ENCODE measurements around the gene CHL1.
A peak's percentile ranks its signal among the peaks of the same experiment; 100 is the strongest.

The CHL1 gene

DNA sequence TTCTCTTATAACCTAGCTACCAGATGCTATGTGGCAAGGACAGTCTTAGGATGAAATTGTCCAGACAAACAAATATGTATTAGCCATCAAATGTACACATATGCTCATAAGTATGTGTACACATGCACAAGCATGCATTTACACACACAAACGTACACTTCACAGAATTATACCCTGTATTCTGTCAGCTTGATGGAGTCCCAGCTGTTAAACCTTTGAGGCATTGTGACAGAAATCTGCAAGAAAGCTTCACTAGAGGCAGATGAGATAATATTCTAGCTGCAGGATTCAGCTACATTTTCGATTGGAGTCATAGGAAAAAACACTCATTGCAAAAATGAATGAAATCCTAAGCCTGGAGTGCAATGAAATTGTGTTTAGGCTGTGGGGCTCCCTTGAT, 110.6 kb downstream of the CHL1 start:
- TF ChIP-seq, protein P1, sequence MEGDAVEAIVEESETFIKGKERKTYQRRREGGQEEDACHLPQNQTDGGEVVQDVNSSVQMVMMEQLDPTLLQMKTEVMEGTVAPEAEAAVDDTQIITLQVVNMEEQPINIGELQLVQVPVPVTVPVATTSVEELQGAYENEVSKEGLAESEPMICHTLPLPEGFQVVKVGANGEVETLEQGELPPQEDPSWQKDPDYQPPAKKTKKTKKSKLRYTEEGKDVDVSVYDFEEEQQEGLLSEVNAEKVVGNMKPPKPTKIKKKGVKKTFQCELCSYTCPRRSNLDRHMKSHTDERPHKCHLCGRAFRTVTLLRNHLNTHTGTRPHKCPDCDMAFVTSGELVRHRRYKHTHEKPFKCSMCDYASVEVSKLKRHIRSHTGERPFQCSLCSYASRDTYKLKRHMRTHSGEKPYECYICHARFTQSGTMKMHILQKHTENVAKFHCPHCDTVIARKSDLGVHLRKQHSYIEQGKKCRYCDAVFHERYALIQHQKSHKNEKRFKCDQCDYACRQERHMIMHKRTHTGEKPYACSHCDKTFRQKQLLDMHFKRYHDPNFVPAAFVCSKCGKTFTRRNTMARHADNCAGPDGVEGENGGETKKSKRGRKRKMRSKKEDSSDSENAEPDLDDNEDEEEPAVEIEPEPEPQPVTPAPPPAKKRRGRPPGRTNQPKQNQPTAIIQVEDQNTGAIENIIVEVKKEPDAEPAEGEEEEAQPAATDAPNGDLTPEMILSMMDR (IDR thresholded peaks at IDR 0.05; ENCODE audit: insufficient read depth, low read depth, low read length, missing control alignments) = no peak
- no peak for DNase-seq (ENCODE audit: low read depth)
- no peak overlapping the region for H3K4me3 ChIP-seq (ENCODE audit: low read depth, low read length)

DNA sequence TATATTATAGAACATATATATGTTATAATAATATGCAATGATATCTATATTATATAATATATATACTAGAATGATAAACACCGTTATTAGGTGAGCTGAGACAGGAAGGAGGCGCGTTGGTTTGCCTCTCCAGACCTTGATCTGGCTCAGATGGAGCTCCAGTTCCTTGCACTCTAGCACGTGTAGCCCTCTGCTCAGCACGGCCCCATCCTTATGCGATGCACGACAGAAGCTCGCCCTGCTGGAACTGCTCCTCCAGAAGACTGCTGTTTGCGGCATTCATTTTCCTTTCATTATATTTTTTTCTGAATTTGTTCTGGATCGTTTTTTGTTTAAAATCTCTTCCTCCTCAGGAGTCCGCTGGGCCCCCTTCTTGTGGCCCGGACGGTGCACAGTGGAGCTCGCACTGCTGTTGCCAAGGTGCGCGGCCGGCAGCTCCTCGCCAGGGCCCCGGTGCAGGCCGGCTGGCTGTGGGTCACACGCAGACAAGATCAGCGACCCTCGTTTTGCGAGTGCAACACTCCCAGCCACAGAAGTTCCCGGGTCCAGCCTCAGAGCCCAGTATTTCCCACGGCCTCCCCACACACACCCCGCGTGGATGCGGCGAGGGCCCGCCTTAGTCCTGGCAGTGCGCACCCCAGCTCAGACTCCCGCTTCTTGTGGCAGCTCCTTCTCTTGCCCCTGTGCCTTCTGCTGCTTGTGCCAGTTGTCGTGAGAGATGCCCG, 112.2 kb downstream of the CHL1 start:
- TF ChIP-seq, protein P1 (IDR thresholded peaks at IDR 0.05; ENCODE audit: insufficient read depth, low read depth, low read length, missing control alignments) = no peak
- peak overlapping the region; percentile 24 for H3K4me3 ChIP-seq (ENCODE audit: low read depth, low read length)
- DNase-seq (ENCODE audit: low read depth) = no peak

DNA sequence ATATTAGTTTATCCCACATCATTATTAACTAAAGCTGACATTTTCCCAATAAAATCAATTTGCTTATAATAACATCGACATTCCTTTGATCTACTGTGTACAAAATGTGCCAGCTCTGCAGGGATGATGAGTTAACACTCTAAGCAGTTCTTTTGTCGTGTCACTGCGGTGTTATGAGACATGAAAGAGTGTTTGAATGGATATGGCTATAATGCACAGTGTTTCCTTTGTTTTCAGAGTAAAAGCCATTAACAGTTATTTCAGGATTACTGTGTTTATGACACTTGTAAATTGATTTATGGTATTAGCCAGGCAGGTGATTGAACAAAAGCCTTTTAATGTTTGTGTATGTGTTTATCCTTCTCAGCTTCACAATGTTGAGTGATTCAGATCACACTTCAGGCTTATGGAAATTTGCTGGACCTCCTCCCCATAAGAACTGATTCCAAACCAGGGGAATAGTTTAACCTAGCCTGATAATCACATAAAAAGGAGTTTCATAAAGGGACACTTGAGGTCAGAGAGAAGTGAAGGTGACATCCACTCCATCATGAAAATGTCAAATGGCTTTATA, 115.7 kb downstream of the CHL1 start:
- no peak overlapping the region for H3K4me3 ChIP-seq (ENCODE audit: low read depth, low read length)
- TF ChIP-seq, protein P1 (IDR thresholded peaks at IDR 0.05; ENCODE audit: insufficient read depth, low read depth, low read length, missing control alignments) = no peak
- no peak for DNase-seq (ENCODE audit: low read depth)

DNA sequence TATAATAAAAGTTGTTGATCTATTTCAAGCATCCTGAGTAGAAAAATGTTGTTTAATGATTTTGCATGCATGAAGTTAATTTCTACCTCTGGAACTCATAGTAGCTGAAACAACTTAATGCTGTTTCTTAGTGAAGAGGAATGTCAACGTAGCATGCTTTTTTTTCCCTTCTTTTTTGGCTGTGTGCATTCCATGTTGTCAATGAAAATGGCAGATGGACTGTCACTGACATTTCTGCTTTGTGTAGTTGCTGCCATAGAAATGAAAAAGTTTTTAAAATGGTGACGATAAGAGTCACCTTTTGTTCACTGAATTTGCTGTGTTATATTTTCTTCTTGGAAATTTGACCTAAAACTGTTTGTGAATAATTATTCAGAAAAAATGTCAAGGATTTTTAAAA, 116.3 kb downstream of the CHL1 start:
- no peak for DNase-seq (ENCODE audit: low read depth)
- H3K4me3 ChIP-seq (ENCODE audit: low read depth, low read length) = no peak overlapping the region
- TF ChIP-seq, protein P1 (IDR thresholded peaks at IDR 0.05; ENCODE audit: insufficient read depth, low read depth, low read length, missing control alignments) = no peak

DNA sequence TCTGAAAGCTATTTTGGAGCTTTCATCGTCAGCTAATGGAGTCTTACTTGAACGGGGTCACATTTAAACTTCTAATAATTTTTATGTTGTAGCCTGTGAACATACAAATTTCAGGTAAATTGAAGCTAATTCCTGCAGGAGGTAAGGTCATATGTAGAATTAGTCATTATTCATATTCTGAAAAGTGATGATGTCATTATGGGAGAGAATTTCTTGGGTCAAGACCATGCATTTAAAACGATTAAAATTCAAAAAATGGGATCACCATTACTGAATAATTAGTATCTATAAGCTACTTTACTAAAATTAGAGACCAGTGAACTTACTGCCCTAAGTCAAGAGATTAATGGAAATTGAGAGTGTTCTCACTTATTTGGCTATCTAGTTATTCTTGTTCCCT, 120.4 kb downstream of the CHL1 start:
- DNase-seq (ENCODE audit: low read depth) = no peak
- no peak overlapping the region for H3K4me3 ChIP-seq (ENCODE audit: low read depth, low read length)
- TF ChIP-seq, protein P1 (IDR thresholded peaks at IDR 0.05; ENCODE audit: insufficient read depth, low read depth, low read length, missing control alignments) = no peak

DNA sequence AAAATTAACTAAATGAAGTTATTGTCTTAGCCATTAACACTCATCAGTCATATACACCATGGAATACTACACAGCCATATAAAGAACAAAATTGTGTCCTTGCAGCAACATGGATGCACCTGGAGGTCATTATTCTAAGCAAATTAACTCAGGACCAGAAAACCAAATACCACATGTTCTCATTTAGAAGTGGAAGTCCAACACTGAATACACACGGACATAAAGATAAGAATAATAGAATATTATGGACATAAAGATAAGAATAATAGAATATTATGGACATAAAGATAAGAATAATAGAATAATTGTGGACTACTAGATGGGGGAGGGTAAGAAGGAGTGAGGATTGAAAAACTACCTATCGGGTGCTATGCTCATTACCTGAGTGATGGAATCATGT, 122.3 kb downstream of the CHL1 start:
- no peak for DNase-seq (ENCODE audit: low read depth)
- no peak overlapping the region for H3K4me3 ChIP-seq (ENCODE audit: low read depth, low read length)
- TF ChIP-seq, protein P1 (IDR thresholded peaks at IDR 0.05; ENCODE audit: insufficient read depth, low read depth, low read length, missing control alignments) = no peak

DNA sequence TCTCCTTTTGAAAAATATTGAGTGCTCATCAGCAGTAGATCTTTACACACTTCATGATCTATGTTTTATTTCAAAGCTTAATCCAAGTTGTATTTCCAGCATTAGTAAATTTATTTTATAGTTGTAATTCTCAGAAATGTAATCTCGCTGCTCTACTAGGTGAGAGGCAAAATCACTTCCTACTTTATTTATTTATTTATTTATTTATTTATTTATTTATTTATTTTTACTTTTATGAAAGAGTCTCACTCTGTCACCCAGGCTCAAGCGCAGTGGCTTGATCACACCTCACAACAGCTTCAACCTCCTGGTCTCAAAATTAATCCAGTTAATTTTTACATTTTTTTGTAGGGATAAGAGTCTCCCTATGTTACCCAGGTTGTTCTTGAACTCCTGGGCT, 127.9 kb downstream of the CHL1 start:
- DNase-seq (ENCODE audit: low read depth) = no peak
- no peak overlapping the region for H3K4me3 ChIP-seq (ENCODE audit: low read depth, low read length)
- TF ChIP-seq, protein P1 (IDR thresholded peaks at IDR 0.05; ENCODE audit: insufficient read depth, low read depth, low read length, missing control alignments) = no peak
